ENCODE data around the gene TNRC6C. TPM values are rescaled to one million over a fixed set of nuclear protein-coding genes. Genes with fewer than 3 reads are reported as not detected.

The TNRC6C gene
- total and polyA plus RNA-seq, 2 experiments from 2014 or later: 4.2 to 5.6 TPM

- 83% methylated on average over 5 of the region's 5 CpGs for WGBS (ENCODE audit: low lambda C conversion rate, missing lambda C conversion rate)
Observed at GRCh38 chr17:78014646-78015045, 56.1 kb downstream of the TNRC6C start.

GRCh38 chr17:78016852-78017251 is 58.3 kb downstream of the TNRC6C start:
- Histone ChIP-seq H3K79me2 (no peaks in the 10 kb centered on the region), H4K20me1 (ENCODE audit: insufficient read depth, poor library complexity, severe bottlenecking) (no peaks in the 10 kb centered on the region), H2AFZ (no peak overlapping the region), H3K4me3 (no peak overlapping the region), H3K9me3 (ENCODE audit: low read depth) (no peaks in the 10 kb centered on the region), H3K27ac (no peak overlapping the region), H3K9me2 (replicated peaks; ENCODE audit: insufficient read depth) (no peaks in the 10 kb centered on the region), H3K4me1 (ENCODE audit: insufficient read depth) (no peaks in the 10 kb centered on the region), H3K4me2 (no peak overlapping the region), H3K27me3 (no peaks in the 10 kb centered on the region), H3K36me3 (replicated peaks; ENCODE audit: insufficient read depth, low read depth) (no peaks in the 10 kb centered on the region)
- no peak for DNase-seq (ENCODE audit: low spot score)
- 100% methylated on average over 1 of the region's 1 CpG for WGBS (ENCODE audit: low lambda C conversion rate, missing lambda C conversion rate)
- TF ChIP-seq CTCF (IDR thresholded peaks at IDR 0.05; ENCODE audit: poor library complexity) (no peak), EZH2 (IDR thresholded peaks at IDR 0.05; ENCODE audit: borderline replicate concordance) (no peak), EZH2phosphoT487 (IDR thresholded peaks at IDR 0.05; ENCODE audit: low read depth, severe bottlenecking, unreplicated experiment) (no peak)

More at GRCh38 chr17:78014646-78015045, 56.1 kb downstream of the TNRC6C start:
- Histone ChIP-seq H3K27ac (no peak overlapping the region), H3K9me3 (ENCODE audit: low read depth) (no peaks in the 10 kb centered on the region), H2AFZ (no peak overlapping the region), H3K9me2 (replicated peaks; ENCODE audit: insufficient read depth) (no peaks in the 10 kb centered on the region), H3K4me1 (ENCODE audit: insufficient read depth) (no peaks in the 10 kb centered on the region), H3K4me2 (no peak overlapping the region), H3K27me3 (no peaks in the 10 kb centered on the region), H4K20me1 (ENCODE audit: insufficient read depth, poor library complexity, severe bottlenecking) (no peaks in the 10 kb centered on the region), H3K4me3 (no peak overlapping the region), H3K36me3 (replicated peaks; ENCODE audit: insufficient read depth, low read depth) (no peaks in the 10 kb centered on the region), H3K79me2 (no peaks in the 10 kb centered on the region)
- DNase-seq (ENCODE audit: low spot score): no peak
- TF ChIP-seq EZH2phosphoT487 (IDR thresholded peaks at IDR 0.05; ENCODE audit: low read depth, severe bottlenecking, unreplicated experiment) (no peak), EZH2 (IDR thresholded peaks at IDR 0.05; ENCODE audit: borderline replicate concordance) (no peak), CTCF (IDR thresholded peaks at IDR 0.05; ENCODE audit: poor library complexity) (no peak)

GRCh38 chr17:78019367-78019975 is 61.0 kb downstream of the TNRC6C start:
- Histone ChIP-seq H3K27ac (no peak overlapping the region), H3K4me1 (ENCODE audit: insufficient read depth) (no peaks in the 10 kb centered on the region), H3K9me3 (ENCODE audit: low read depth) (no peaks in the 10 kb centered on the region), H3K9me2 (replicated peaks; ENCODE audit: insufficient read depth) (no peaks in the 10 kb centered on the region), H3K4me3 (no peak overlapping the region), H2AFZ (no peak overlapping the region), H3K4me2 (no peak overlapping the region), H3K27me3 (no peaks in the 10 kb centered on the region), H4K20me1 (ENCODE audit: insufficient read depth, poor library complexity, severe bottlenecking) (no peaks in the 10 kb centered on the region), H3K79me2 (no peaks in the 10 kb centered on the region), H3K36me3 (replicated peaks; ENCODE audit: insufficient read depth, low read depth) (no peaks in the 10 kb centered on the region)
- peak; percentile 65 for TF ChIP-seq CTCF (IDR thresholded peaks at IDR 0.05; ENCODE audit: poor library complexity)
- TF ChIP-seq EZH2phosphoT487 (IDR thresholded peaks at IDR 0.05; ENCODE audit: low read depth, severe bottlenecking, unreplicated experiment): no peak
- DNase-seq (ENCODE audit: low spot score): peak; percentile 32

Data from hepatocyte (in vitro differentiated cells).